ENCODE measurements around the gene DAPK2.

DNA sequence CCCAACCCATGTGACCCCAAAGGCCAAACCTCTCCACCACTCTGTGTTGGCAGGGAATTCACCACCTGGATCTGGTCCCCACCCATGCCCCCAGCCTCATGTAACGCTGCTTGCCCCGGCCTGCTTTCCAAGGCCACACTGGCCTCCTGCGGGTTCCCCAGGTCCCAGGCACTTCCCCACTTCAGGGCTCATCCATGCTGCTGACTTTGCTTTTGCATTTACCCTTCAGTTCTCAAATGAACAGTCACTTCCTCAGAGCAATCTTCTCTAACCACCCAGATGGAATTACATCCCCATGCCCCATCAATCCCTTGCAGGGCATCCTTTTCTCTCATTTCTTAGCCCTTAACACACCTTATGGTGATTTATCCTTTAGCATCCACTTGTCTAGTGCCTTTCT lies 9.2 kb downstream of the DAPK2 start:
- TF ChIP-seq EZH2 (IDR thresholded peaks at IDR 0.05; ENCODE audit: insufficient read depth, poor library complexity, severe bottlenecking) (no peak), EZH2phosphoT487 (IDR thresholded peaks at IDR 0.05; ENCODE audit: insufficient read depth, low read depth) (no peak)

Data from GM23248 (cell line).